ENCODE results near the gene THSD7B.
"Not testable (repeated sequence)": the region's sequence is repeated elsewhere in the genome, so short reads cannot be mapped to it uniquely, and the experiment has no call there.

THSD7B gene

GRCh38 chr2:137547842-137548241 lies 782.5 kb downstream of the THSD7B start:
- Histone ChIP-seq H3K27me3 (ENCODE audit: insufficient read depth, low read length, poor library complexity, severe bottlenecking) (no peaks in the 10 kb centered on the region), H4K20me1 (ENCODE audit: insufficient read depth, low read length, poor library complexity, severe bottlenecking) (no peaks in the 10 kb centered on the region), H3K36me3 (ENCODE audit: insufficient read depth, low read length) (no peaks in the 10 kb centered on the region), H3F3A (ENCODE audit: low read depth) (no peaks in the 10 kb centered on the region), H3K9me2 (replicated peaks; ENCODE audit: low read depth, low read length) (no peaks in the 10 kb centered on the region), H3K9ac (ENCODE audit: low read depth, low read length, poor library complexity, severe bottlenecking) (no peak overlapping the region), H3K79me2 (ENCODE audit: insufficient read depth, low read length) (no peaks in the 10 kb centered on the region), H3K4me2 (ENCODE audit: low read depth, low read length, poor library complexity, severe bottlenecking) (no peak overlapping the region), H2AFZ (ENCODE audit: low read length) (no peak overlapping the region), H3K9me3 (ENCODE audit: insufficient read depth, low read depth, low read length) (no peaks in the 10 kb centered on the region), H3K4me1 (ENCODE audit: insufficient read depth, low read length, poor library complexity, severe bottlenecking) (no peaks in the 10 kb centered on the region), H3K4me3 (ENCODE audit: low read length, poor library complexity, severe bottlenecking) (no peak overlapping the region)
- TF ChIP-seq CTCF (conservative IDR thresholded peaks at IDR 0.05; ENCODE audit: low read length) (no peak), EZH2phosphoT487 (IDR thresholded peaks at IDR 0.05; ENCODE audit: borderline replicate concordance) (no peak)

- H3K9ac ChIP-seq (ENCODE audit: low read depth, low read length, poor library complexity, severe bottlenecking), result no peak overlapping the region
- no peaks in the 10 kb centered on the region for H4K20me1 ChIP-seq (ENCODE audit: insufficient read depth, low read length, poor library complexity, severe bottlenecking)
- H2AFZ ChIP-seq (ENCODE audit: low read length), result no peak overlapping the region
- no peak overlapping the region for H3K4me2 ChIP-seq (ENCODE audit: low read depth, low read length, poor library complexity, severe bottlenecking)
- no peaks in the 10 kb centered on the region for H3K36me3 ChIP-seq (ENCODE audit: insufficient read depth, low read length)
- no peaks in the 10 kb centered on the region for H3K79me2 ChIP-seq (ENCODE audit: insufficient read depth, low read length)
- no peaks in the 10 kb centered on the region for H3F3A ChIP-seq (ENCODE audit: low read depth)
- no peak overlapping the region for H3K4me3 ChIP-seq (ENCODE audit: low read length, poor library complexity, severe bottlenecking)
- no peaks in the 10 kb centered on the region for H3K27me3 ChIP-seq (ENCODE audit: insufficient read depth, low read length, poor library complexity, severe bottlenecking)
- TF ChIP-seq CTCF (conservative IDR thresholded peaks at IDR 0.05; ENCODE audit: low read length) (no peak), EZH2phosphoT487 (IDR thresholded peaks at IDR 0.05; ENCODE audit: borderline replicate concordance) (no peak)
- H3K4me1 ChIP-seq (ENCODE audit: insufficient read depth, low read length, poor library complexity, severe bottlenecking), result no peaks in the 10 kb centered on the region
- H3K9me3 ChIP-seq (ENCODE audit: insufficient read depth, low read depth, low read length), result no peaks in the 10 kb centered on the region
- no peaks in the 10 kb centered on the region for H3K9me2 ChIP-seq (replicated peaks; ENCODE audit: low read depth, low read length)
Observed at GRCh38 chr2:137566387-137566786, 801.0 kb downstream of the THSD7B start.

- TF ChIP-seq CTCF (conservative IDR thresholded peaks at IDR 0.05; ENCODE audit: low read length) (no peak), EZH2phosphoT487 (IDR thresholded peaks at IDR 0.05; ENCODE audit: borderline replicate concordance) (no peak)
- no peaks in the 10 kb centered on the region for H3K36me3 ChIP-seq (ENCODE audit: insufficient read depth, low read length)
- no peaks in the 10 kb centered on the region for H3K27me3 ChIP-seq (ENCODE audit: insufficient read depth, low read length, poor library complexity, severe bottlenecking)
- H4K20me1 ChIP-seq (ENCODE audit: insufficient read depth, low read length, poor library complexity, severe bottlenecking), result no peaks in the 10 kb centered on the region
- H3K4me3 ChIP-seq (ENCODE audit: low read length, poor library complexity, severe bottlenecking), result no peak overlapping the region
- H3K4me1 ChIP-seq (ENCODE audit: insufficient read depth, low read length, poor library complexity, severe bottlenecking), result no peaks in the 10 kb centered on the region
- H3K9ac ChIP-seq (ENCODE audit: low read depth, low read length, poor library complexity, severe bottlenecking), result no peak overlapping the region
- no peak overlapping the region for H2AFZ ChIP-seq (ENCODE audit: low read length)
- no peaks in the 10 kb centered on the region for H3F3A ChIP-seq (ENCODE audit: low read depth)
- no peak overlapping the region for H3K4me2 ChIP-seq (ENCODE audit: low read depth, low read length, poor library complexity, severe bottlenecking)
- H3K9me3 ChIP-seq (ENCODE audit: insufficient read depth, low read depth, low read length), result no peaks in the 10 kb centered on the region
- no peaks in the 10 kb centered on the region for H3K79me2 ChIP-seq (ENCODE audit: insufficient read depth, low read length)
- H3K9me2 ChIP-seq (replicated peaks; ENCODE audit: low read depth, low read length), result no peaks in the 10 kb centered on the region
Observed at GRCh38 chr2:137570484-137570883, 805.1 kb downstream of the THSD7B start.

GRCh38 chr2:137587834-137588233 lies 822.5 kb downstream of the THSD7B start:
- not testable (repeated sequence) for H3K9ac ChIP-seq (ENCODE audit: low read depth, low read length, poor library complexity, severe bottlenecking); H3K4me3 ChIP-seq (ENCODE audit: low read length, poor library complexity, severe bottlenecking); H3K27me3 ChIP-seq (ENCODE audit: insufficient read depth, low read length, poor library complexity, severe bottlenecking); H3K4me1 ChIP-seq (ENCODE audit: insufficient read depth, low read length, poor library complexity, severe bottlenecking); H4K20me1 ChIP-seq (ENCODE audit: insufficient read depth, low read length, poor library complexity, severe bottlenecking); H3K36me3 ChIP-seq (ENCODE audit: insufficient read depth, low read length); H3F3A ChIP-seq (ENCODE audit: low read depth); H3K9me3 ChIP-seq (ENCODE audit: insufficient read depth, low read depth, low read length); H3K4me2 ChIP-seq (ENCODE audit: low read depth, low read length, poor library complexity, severe bottlenecking); H3K79me2 ChIP-seq (ENCODE audit: insufficient read depth, low read length); H2AFZ ChIP-seq (ENCODE audit: low read length); H3K9me2 ChIP-seq (replicated peaks; ENCODE audit: low read depth, low read length)

- H3K4me1 ChIP-seq (ENCODE audit: insufficient read depth, low read length, poor library complexity, severe bottlenecking); H3K79me2 ChIP-seq (ENCODE audit: insufficient read depth, low read length); H3F3A ChIP-seq (ENCODE audit: low read depth); H3K27me3 ChIP-seq (ENCODE audit: insufficient read depth, low read length, poor library complexity, severe bottlenecking); H3K4me3 ChIP-seq (ENCODE audit: low read length, poor library complexity, severe bottlenecking); H3K9me3 ChIP-seq (ENCODE audit: insufficient read depth, low read depth, low read length); H3K36me3 ChIP-seq (ENCODE audit: insufficient read depth, low read length); H3K9me2 ChIP-seq (replicated peaks; ENCODE audit: low read depth, low read length); H4K20me1 ChIP-seq (ENCODE audit: insufficient read depth, low read length, poor library complexity, severe bottlenecking); H2AFZ ChIP-seq (ENCODE audit: low read length); H3K9ac ChIP-seq (ENCODE audit: low read depth, low read length, poor library complexity, severe bottlenecking); H3K4me2 ChIP-seq (ENCODE audit: low read depth, low read length, poor library complexity, severe bottlenecking): not testable (repeated sequence)
Observed at GRCh38 chr2:137588578-137588977, 823.2 kb downstream of the THSD7B start.

Measured in Loucy (cell line).